ENCODE data around the gene TMEM51.

TMEM51 gene

DNA sequence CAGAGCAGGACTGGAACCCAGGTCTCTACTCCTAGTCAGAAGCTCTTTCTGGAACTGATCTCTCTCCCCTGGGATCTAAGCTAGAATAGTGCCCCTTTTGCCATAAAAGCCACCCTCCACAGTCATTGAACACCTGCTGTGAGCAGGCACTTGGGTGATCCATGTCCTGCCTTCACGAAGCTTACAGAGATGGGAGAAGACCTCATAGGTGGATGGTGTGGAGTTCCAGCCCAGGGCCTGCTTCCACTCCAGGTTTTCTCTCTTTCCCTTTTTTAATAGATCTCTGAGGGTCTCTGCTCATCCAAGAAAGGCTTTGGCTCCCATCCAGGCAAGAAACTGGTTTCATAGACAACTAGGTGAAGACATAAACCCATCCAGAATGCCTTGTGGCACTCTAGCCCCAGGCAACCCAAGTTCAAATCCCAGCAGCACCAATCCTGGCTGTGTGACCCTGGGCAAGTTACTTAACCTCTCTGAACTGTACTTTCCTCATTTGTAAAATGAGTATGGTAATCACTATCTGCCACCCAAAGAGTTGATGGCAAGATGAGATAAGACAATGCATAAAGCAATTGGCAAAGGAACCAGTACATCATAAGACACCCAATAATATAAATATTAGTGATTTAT is 46.4 kb upstream of the TMEM51 start:
- TF ChIP-seq SIN3A (IDR thresholded peaks at IDR 0.05; ENCODE audit: borderline replicate concordance, insufficient read depth, low read length), result no peak
- no peak for TF ChIP-seq POLR2AphosphoS5 (IDR thresholded peaks at IDR 0.05; ENCODE audit: low read depth, low read length)
- no peak for TF ChIP-seq TAF1 (IDR thresholded peaks at IDR 0.05; ENCODE audit: borderline replicate concordance, insufficient read depth, low read length)
- TF ChIP-seq, protein P1, sequence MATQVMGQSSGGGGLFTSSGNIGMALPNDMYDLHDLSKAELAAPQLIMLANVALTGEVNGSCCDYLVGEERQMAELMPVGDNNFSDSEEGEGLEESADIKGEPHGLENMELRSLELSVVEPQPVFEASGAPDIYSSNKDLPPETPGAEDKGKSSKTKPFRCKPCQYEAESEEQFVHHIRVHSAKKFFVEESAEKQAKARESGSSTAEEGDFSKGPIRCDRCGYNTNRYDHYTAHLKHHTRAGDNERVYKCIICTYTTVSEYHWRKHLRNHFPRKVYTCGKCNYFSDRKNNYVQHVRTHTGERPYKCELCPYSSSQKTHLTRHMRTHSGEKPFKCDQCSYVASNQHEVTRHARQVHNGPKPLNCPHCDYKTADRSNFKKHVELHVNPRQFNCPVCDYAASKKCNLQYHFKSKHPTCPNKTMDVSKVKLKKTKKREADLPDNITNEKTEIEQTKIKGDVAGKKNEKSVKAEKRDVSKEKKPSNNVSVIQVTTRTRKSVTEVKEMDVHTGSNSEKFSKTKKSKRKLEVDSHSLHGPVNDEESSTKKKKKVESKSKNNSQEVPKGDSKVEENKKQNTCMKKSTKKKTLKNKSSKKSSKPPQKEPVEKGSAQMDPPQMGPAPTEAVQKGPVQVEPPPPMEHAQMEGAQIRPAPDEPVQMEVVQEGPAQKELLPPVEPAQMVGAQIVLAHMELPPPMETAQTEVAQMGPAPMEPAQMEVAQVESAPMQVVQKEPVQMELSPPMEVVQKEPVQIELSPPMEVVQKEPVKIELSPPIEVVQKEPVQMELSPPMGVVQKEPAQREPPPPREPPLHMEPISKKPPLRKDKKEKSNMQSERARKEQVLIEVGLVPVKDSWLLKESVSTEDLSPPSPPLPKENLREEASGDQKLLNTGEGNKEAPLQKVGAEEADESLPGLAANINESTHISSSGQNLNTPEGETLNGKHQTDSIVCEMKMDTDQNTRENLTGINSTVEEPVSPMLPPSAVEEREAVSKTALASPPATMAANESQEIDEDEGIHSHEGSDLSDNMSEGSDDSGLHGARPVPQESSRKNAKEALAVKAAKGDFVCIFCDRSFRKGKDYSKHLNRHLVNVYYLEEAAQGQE (IDR thresholded peaks at IDR 0.05; ENCODE audit: insufficient read depth in 1 of 2, low read depth in 2 of 2, low read length in 2 of 2), result no peak
- no peak for TF ChIP-seq FOXP2 (optimal IDR thresholded peaks at IDR 0.05; ENCODE audit: borderline replicate concordance, extremely low read depth, extremely low read length, insufficient read depth)

DNA sequence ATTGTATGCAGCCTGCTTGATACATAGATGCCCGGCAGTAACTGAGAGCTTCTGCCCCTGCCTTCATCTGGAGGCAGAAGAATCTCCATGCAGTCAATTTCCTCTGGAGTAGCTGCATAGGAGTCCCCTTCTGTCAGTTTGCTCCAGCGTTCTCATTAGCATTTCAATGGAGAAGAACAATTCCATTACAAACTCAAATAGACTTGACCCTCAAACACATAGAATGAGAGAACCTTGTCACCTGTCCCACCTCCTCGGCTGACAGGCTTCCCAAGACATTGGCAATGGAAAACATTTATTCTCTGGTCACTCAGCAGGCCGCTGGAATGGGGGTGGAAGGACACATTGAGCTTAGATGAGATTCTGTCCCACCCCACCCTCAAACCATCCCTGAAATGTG is 45.6 kb upstream of the TMEM51 start:
- no peak for TF ChIP-seq FOXP2 (optimal IDR thresholded peaks at IDR 0.05; ENCODE audit: borderline replicate concordance, extremely low read depth, extremely low read length, insufficient read depth)
- TF ChIP-seq SIN3A (IDR thresholded peaks at IDR 0.05; ENCODE audit: borderline replicate concordance, insufficient read depth, low read length), result no peak
- TF ChIP-seq, protein P1 (IDR thresholded peaks at IDR 0.05; ENCODE audit: insufficient read depth in 1 of 2, low read depth in 2 of 2, low read length in 2 of 2), result no peak
- no peak for TF ChIP-seq POLR2AphosphoS5 (IDR thresholded peaks at IDR 0.05; ENCODE audit: low read depth, low read length)
- no peak for TF ChIP-seq TAF1 (IDR thresholded peaks at IDR 0.05; ENCODE audit: borderline replicate concordance, insufficient read depth, low read length)

DNA sequence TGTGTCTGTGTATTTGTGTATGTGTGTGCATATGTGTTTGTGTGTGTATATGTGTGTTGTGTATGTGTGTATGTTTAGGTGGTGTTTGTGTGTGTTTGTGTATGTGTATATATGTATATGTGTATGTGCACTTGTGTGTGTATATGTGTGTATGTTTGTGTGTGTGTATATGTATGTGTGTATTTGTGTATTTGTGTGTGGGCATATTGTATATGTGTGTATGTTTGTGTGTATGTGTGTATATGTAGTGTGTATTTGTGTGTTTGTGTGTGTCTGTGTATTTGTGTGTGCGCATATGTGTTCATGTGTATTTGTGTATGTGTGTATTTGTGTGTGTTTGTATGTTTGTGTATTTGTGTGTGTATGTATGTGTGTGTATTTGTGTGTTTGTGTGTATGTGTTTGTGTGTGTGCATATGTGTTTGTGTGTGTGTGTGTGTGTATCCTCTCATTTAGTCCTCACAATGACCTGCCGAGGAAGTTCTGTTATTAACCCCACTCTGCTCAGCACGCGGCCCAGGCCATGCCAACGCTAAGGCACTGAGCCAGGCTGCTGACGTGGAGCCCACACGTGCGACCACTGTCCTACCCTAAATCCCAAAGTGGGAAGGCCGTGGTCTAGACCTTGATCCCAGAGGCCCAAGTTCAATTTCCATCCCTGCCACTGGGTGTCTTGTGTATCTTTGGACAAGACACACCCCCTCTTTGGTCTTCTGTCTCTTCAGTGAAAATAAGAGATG is 43.2 kb upstream of the TMEM51 start:
- TF ChIP-seq TAF1 (IDR thresholded peaks at IDR 0.05; ENCODE audit: borderline replicate concordance, insufficient read depth, low read length) (no peak), POLR2AphosphoS5 (IDR thresholded peaks at IDR 0.05; ENCODE audit: low read depth, low read length) (no peak), FOXP2 (optimal IDR thresholded peaks at IDR 0.05; ENCODE audit: borderline replicate concordance, extremely low read depth, extremely low read length, insufficient read depth) (no peak), SIN3A (IDR thresholded peaks at IDR 0.05; ENCODE audit: borderline replicate concordance, insufficient read depth, low read length) (no peak)
- TF ChIP-seq, protein P1 (IDR thresholded peaks at IDR 0.05; ENCODE audit: insufficient read depth in 1 of 2, low read depth in 2 of 2, low read length in 2 of 2), result no peak

DNA sequence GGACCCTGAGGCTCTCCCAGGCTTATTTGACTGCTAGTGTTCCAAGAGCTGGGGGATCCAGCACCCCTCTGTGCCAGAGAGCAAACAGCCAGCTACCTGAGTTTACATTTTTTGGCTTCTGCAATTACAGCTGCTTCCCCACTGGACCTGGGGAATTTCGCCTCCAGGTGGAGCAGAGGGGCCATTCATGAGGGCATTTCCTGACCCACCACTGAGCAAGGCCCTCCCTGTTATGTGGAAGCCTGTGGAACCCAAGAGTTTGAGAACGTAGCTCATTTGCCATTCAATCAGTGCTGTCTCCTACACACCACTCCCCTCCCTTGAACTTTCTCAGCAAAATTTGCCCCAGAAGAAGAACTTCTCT is 42.7 kb upstream of the TMEM51 start:
- TF ChIP-seq TAF1 (IDR thresholded peaks at IDR 0.05; ENCODE audit: borderline replicate concordance, insufficient read depth, low read length), result no peak
- TF ChIP-seq, protein P1 (IDR thresholded peaks at IDR 0.05; ENCODE audit: insufficient read depth in 1 of 2, low read depth in 2 of 2, low read length in 2 of 2), result no peak
- TF ChIP-seq FOXP2 (optimal IDR thresholded peaks at IDR 0.05; ENCODE audit: borderline replicate concordance, extremely low read depth, extremely low read length, insufficient read depth), result no peak
- no peak for TF ChIP-seq SIN3A (IDR thresholded peaks at IDR 0.05; ENCODE audit: borderline replicate concordance, insufficient read depth, low read length)
- no peak for TF ChIP-seq POLR2AphosphoS5 (IDR thresholded peaks at IDR 0.05; ENCODE audit: low read depth, low read length)
